Adrenal gland (tissue), 19 donors: ENCODE measurements around the gene ATXN7L2. TPM values are rescaled to one million over a fixed set of nuclear protein-coding genes. Genes with fewer than 3 reads are reported as not detected.
A peak's percentile ranks its signal among the peaks of the same experiment; 100 is the strongest.

Experiments
- DNase-seq, 7 donors: peaks; one replicate each; pipeline ENCODE4 v3.0.0-alpha.2; 2019 to 2020
- H3K27ac ChIP-seq, 5 donors: fragments of 200-600 bp; sonication (generic) in 4 of 5; 1 replicate in 3 of 5; 2 replicates in 2 of 5; pipeline versions ENCODE4 v1.5.1 to v1.8.0; 2016 to 2020; ENCODE audit warnings: mild to moderate bottlenecking in 1 of 5
- H3K27me3 ChIP-seq: fragments of 200-600 bp; 2 replicates; pipeline ENCODE4 v1.8.0; 2021
- H3K36me3 ChIP-seq, 2 donors: fragments of 200-600 bp; replicated peaks in 1 of 2; 1 replicate in 1 of 2; 2 replicates in 1 of 2; pipeline versions ENCODE4 v1.5.1 to v1.8.0; 2018 to 2022
- H3K4me1 ChIP-seq, 2 donors: fragments of 200-600 bp; replicated peaks in 1 of 2; 1 replicate in 1 of 2; 2 replicates in 1 of 2; pipeline versions ENCODE4 v1.5.1 to v1.8.0; 2018 to 2021
- H3K4me3 ChIP-seq, 4 donors: fragments of 200-600 bp; sonication (generic) in 3 of 4; one replicate each; pipeline ENCODE4 v1.5.1; 2016 to 2018
- H3K9me3 ChIP-seq, 3 donors: fragments of 200-600 bp; sonication (generic) in 1 of 3; replicated peaks in 1 of 3; 1 replicate in 2 of 3; 2 replicates in 1 of 3; pipeline versions ENCODE4 v1.5.1 to v1.8.0; 2016 to 2021
- CTCF ChIP-seq, 6 experiments: fragments of 450-650 bp in 4 of 6; fragments of 200-600 bp in 2 of 6; sonication (generic) in 1 of 6; IDR thresholded peaks; 1 replicate in 5 of 6; 2 replicates in 1 of 6; pipeline versions ENCODE4 v1.5.1 to v1.8.0; 2016 to 2021; ENCODE audit warnings: antibody characterized with exemption in 6 of 6, mild to moderate bottlenecking in 2 of 6, moderate library complexity in 1 of 6
- POLR2A ChIP-seq, 2 donors: fragments of 450-650 bp; IDR thresholded peaks; one replicate each; pipeline ENCODE4 v1.6.1; 2017; ENCODE audit warnings: antibody characterized with exemption in 2 of 2, mild to moderate bottlenecking in 2 of 2, moderate library complexity in 1 of 2
- WGBS, 4 donors: extraction: QIAGEN DNeasy Blood & Tissue Kit in 2 of 4; methylation state at CpG; one replicate each; pipeline versions ENCODE4 v1.1.5 to v1.1.7; 2013 to 2017; 5-methylcytosine and 5-hydroxymethylcytosine counted together
- intact Hi-C, 2 donors: fragments of 100-400 bp; cut with DNase I; formaldehyde crosslinking; loops; one replicate each; pipeline versions ENCODE4 v1.14.1 to v1.15.0; 2022 to 2023
- long read RNA-seq, 10 donors: library from polyadenylated mRNA in 3 of 10; unstranded in 2 of 10; stranded (forward) in 1 of 10; transcript quantifications; one replicate each; pipeline ENCODE4 v2.0.0 and lab custom pipeline, GENCODE V29; 2021 to 2026
- polyA plus RNA-seq, 3 donors: library from polyadenylated mRNA; stranded (reverse); fragments of 200-250 nt in 2 of 3; fragments of 350-450 nt in 1 of 3; fragmentation: Illumina TruSeq in 1 of 3; extraction: RNeasy Lipid Tissue Mini Kit (QIAGEN cat#74804) in 1 of 3; gene quantifications; one replicate each; pipeline ENCODE4 v1.2.3, GENCODE V29; 2013 to 2014
- total RNA-seq, 9 donors: library from RNA; depleted of rRNA in 4 of 9; stranded (reverse); fragments of >200 nt in 4 of 9; fragments of 120-200 nt in 1 of 9; fragmentation: NEBNext Ultra II Directional in 1 of 9; extraction: Animal tissue kit (Norgen Biotek cat#: 25700) in 1 of 9; gene quantifications; one replicate each; pipeline versions ENCODE4 v1.1.0 to v1.2.4, GENCODE V29; 2013 to 2023
- donor health status: healthy with polysubstance abuse.
- donor health status: Bipolar disorder and iron deficiency.
- donor health status: DM: yes; HTN: yes; CAD: no.
- donor health status: DM: no; HTN: no; CAD: no.
- donor health status: DM: no; HTN: no; CAD: no.
- donor health status: DM: yes; HTN: yes; CAD: no.

Gene ATXN7L2
- total RNA-seq, result 10 to 100 TPM in 4 of 9 donors, 1 to 10 TPM in 5; 5.8 to 16.3 (median 9.1) TPM
- 100 to 1,000 TPM in 1 of 3 donors, 10 to 100 TPM in 1, 1 to 10 TPM in 1; 3.1 to 109 (median 45.5) TPM for polyA plus RNA-seq
- long read RNA-seq, donor 1, partial matches to known transcripts, result 6 of 7 reads
- long read RNA-seq, donor 1, other reads (novel, unspliced or antisense), result 0 of 7 reads
- long read RNA-seq, donor 2, partial matches to known transcripts, result 0 of 2 reads
- long read RNA-seq, donor 2, other reads (novel, unspliced or antisense), result 0 of 2 reads
- long read RNA-seq, donor 3, partial matches to known transcripts, result 0 of 1 reads
- long read RNA-seq, donor 3, other reads (novel, unspliced or antisense), result 0 of 1 reads
- long read RNA-seq, donor 4, partial matches to known transcripts, result 0 of 1 reads
- long read RNA-seq, donor 4, other reads (novel, unspliced or antisense), result 0 of 1 reads
- long read RNA-seq, donor 5, partial matches to known transcripts, result 3 of 11 reads
- long read RNA-seq, donor 5, other reads (novel, unspliced or antisense), result 8 of 11 reads
- long read RNA-seq, donor 6, partial matches to known transcripts, result 1 of 2 reads
- long read RNA-seq, donor 6, other reads (novel, unspliced or antisense), result 1 of 2 reads
- long read RNA-seq, donor 7, partial matches to known transcripts, result 0 of 3 reads
- long read RNA-seq, donor 7, other reads (novel, unspliced or antisense), result 0 of 3 reads
- long read RNA-seq, donor 8, result 0 reads
- long read RNA-seq, donor 9, partial matches to known transcripts, result 16 of 19 reads
- long read RNA-seq, donor 9, other reads (novel, unspliced or antisense), result 0 of 19 reads
- long read RNA-seq, donor 10, partial matches to known transcripts, result 0 of 1 reads
- long read RNA-seq, donor 10, other reads (novel, unspliced or antisense), result 0 of 1 reads

- intact Hi-C loops, result loop anchor here (5.0 to 10.0 kb wide), 2 partner anchors 57 to 59 kb away; partner anchors contain the start of gene PSMA5 (in 2 of the 2)
- no peaks in the 10 kb centered on the region for H3K27me3 ChIP-seq
- H3K9me3 ChIP-seq, result no peaks in the 10 kb centered on the region
- peak within 1 kb of the TSS in 3 of 4 donors; percentile 38 to 88 (median 72) for H3K4me3 ChIP-seq
- H3K4me1 ChIP-seq, result peaks cover 13 to 21% of the 10 kb centered on the region in 2 donors
- H3K36me3 ChIP-seq, result peaks cover 0 to 3% of the 10 kb centered on the region in 2 donors
- peak within 1 kb of the TSS in 4 of 5 donors; percentile 75 to 97 (median 94) for H3K27ac ChIP-seq
- peak; percentile 91 to 96 (median 94) for DNase-seq
- 0 to 1% (median 0%) methylated on average over 11 to 73 of the region's 73 CpGs for WGBS, 4 donors
- TF ChIP-seq POLR2A (IDR thresholded peaks at IDR 0.05) (peak; percentile 47 to 70), CTCF (IDR thresholded peaks at IDR 0.05) (no peak)
Measured at GRCh38 chr1:109483672-109484518, at the start of gene ATXN7L2. TSS of gene ATXN7L2 (plus strand) at chr1:109483905. CDS start at chr1:109483954, 49 bp downstream.

- no peak overlapping the region for H3K27ac ChIP-seq
- no peaks in the 10 kb centered on the region for H3K27me3 ChIP-seq
- H3K9me3 ChIP-seq, result no peaks in the 10 kb centered on the region
- H3K4me3 ChIP-seq, result no peak overlapping the region
- DNase-seq, result no peak
- H3K36me3 ChIP-seq, result no peaks in the 10 kb centered on the region
- H3K4me1 ChIP-seq, result peaks cover 0 to 12% of the 10 kb centered on the region in 2 donors
- WGBS, 4 donors, result 89 to 100% (median 92%) methylated on average over 1 of the region's 1 CpG
- intact Hi-C loops, result no loop called here
- no peak for TF ChIP-seq POLR2A (IDR thresholded peaks at IDR 0.05)
- TF ChIP-seq CTCF (IDR thresholded peaks at IDR 0.05), result no peak
Measured at GRCh38 chr1:109434484-109434883, 49.2 kb upstream of the ATXN7L2 start.

- WGBS, 4 donors, result 40 to 59% (median 53%) methylated on average over 3 of the region's 3 CpGs
- TF ChIP-seq CTCF (IDR thresholded peaks at IDR 0.05) (no peak), POLR2A (IDR thresholded peaks at IDR 0.05) (no peak)
- Histone ChIP-seq H3K4me1 (peaks cover 0 to 12% of the 10 kb centered on the region in 2 donors), H3K4me3 (no peak overlapping the region), H3K9me3 (no peaks in the 10 kb centered on the region), H3K27me3 (no peaks in the 10 kb centered on the region), H3K36me3 (no peaks in the 10 kb centered on the region), H3K27ac (peak overlapping the region in 2 of 5 donors; percentile 22 to 32)
- intact Hi-C loops, result no loop called here
- DNase-seq, result peak; percentile 24 to 71 (median 58)
Measured at GRCh38 chr1:109438798-109439297, 44.9 kb upstream of the ATXN7L2 start.
